Neuronal stem cell (in vitro differentiated cells): ENCODE measurements around the gene ZNF106.

Experiments
- DNase-seq: peaks from one replicate; pipeline ENCODE4 v3.0.0-alpha.2; 2013; ENCODE audit warnings: low spot score
- H2AFZ ChIP-seq: one replicate; pipeline ENCODE4 v1.6.1; 2013; ENCODE audit warnings: mild to moderate bottlenecking, low read length, inconsistent platforms
- H2AK5ac ChIP-seq: 2 replicates; pipeline ENCODE4 v1.6.1; 2013; ENCODE audit warnings: low read depth, mild to moderate bottlenecking, inconsistent platforms, low read length, moderate library complexity, mixed read lengths
- H2BK120ac ChIP-seq: 2 replicates; pipeline ENCODE4 v1.6.1; 2013; ENCODE audit warnings: low read depth, mild to moderate bottlenecking, inconsistent platforms, low read length, moderate library complexity, mixed read lengths
- H2BK12ac ChIP-seq: one replicate; pipeline ENCODE4 v1.6.1; 2013; ENCODE audit warnings: low read length, inconsistent platforms
- H2BK15ac ChIP-seq: 2 replicates; pipeline ENCODE4 v1.6.1; 2013; ENCODE audit warnings: mild to moderate bottlenecking, low read length, inconsistent platforms, mixed read lengths
- H2BK5ac ChIP-seq: one replicate; pipeline ENCODE4 v1.6.1; 2013; ENCODE audit warnings: inconsistent platforms, mild to moderate bottlenecking, low read length, moderate library complexity
- H3K14ac ChIP-seq: one replicate; pipeline ENCODE4 v1.6.1; 2013; ENCODE audit warnings: low read length, inconsistent platforms
- H3K18ac ChIP-seq: 2 replicates; pipeline ENCODE4 v1.6.1; 2013; ENCODE audit warnings: low read length, inconsistent platforms
- H3K23ac ChIP-seq: 2 replicates; pipeline ENCODE4 v1.6.1; 2013; ENCODE audit warnings: low read depth, mild to moderate bottlenecking, mixed read lengths, low read length, inconsistent platforms; ENCODE audit not compliant: poor library complexity
- H3K27ac ChIP-seq: replicated peaks from 3 replicates; pipeline ENCODE4 v1.5.1; 2013; ENCODE audit warnings: low read length, inconsistent platforms
- H3K27me3 ChIP-seq, 3 experiments: 2 replicates each; pipeline ENCODE4 v1.6.1; 2013; ENCODE audit warnings: low read length in 3 of 3, mild to moderate bottlenecking in 2 of 3, inconsistent platforms in 1 of 3, low read depth in 1 of 3, mixed read lengths in 1 of 3, moderate library complexity in 1 of 3; ENCODE audit not compliant: control insufficient read depth in 3 of 3, insufficient read depth in 3 of 3
- H3K36me3 ChIP-seq, 2 donors: replicated peaks in 1 of 2; 2 replicates each; pipeline ENCODE4 v1.6.1; 2013; ENCODE audit warnings: low read length in 2 of 2; ENCODE audit not compliant: control insufficient read depth in 2 of 2, insufficient read depth in 2 of 2
- H3K4ac ChIP-seq: 2 replicates; pipeline ENCODE4 v1.6.1; 2013; ENCODE audit warnings: inconsistent platforms, mild to moderate bottlenecking, low read length, moderate library complexity
- H3K4me1 ChIP-seq, 2 donors: 1 replicate in 1 of 2; 2 replicates in 1 of 2; pipeline ENCODE4 v1.6.1; 2013; ENCODE audit warnings: low read length in 2 of 2, low read depth in 1 of 2; ENCODE audit not compliant: control insufficient read depth in 2 of 2, insufficient read depth in 1 of 2
- H3K4me2 ChIP-seq: one replicate; pipeline ENCODE4 v1.6.1; 2013; ENCODE audit warnings: mild to moderate bottlenecking, low read length, inconsistent platforms; ENCODE audit not compliant: insufficient read depth, poor library complexity, severe bottlenecking
- H3K4me3 ChIP-seq, 2 donors: 2 replicates each; pipeline ENCODE4 v1.5.1; 2013; ENCODE audit warnings: low read length in 2 of 2, mild to moderate bottlenecking in 2 of 2, inconsistent platforms in 1 of 2, moderate library complexity in 1 of 2
- H3K79me1 ChIP-seq: one replicate; pipeline ENCODE4 v1.6.1; 2013; ENCODE audit warnings: low read depth, mild to moderate bottlenecking, inconsistent platforms, low read length, moderate library complexity
- H3K9ac ChIP-seq: one replicate; pipeline ENCODE4 v1.6.1; 2013; ENCODE audit warnings: mild to moderate bottlenecking, low read depth, low read length, inconsistent platforms; ENCODE audit not compliant: poor library complexity
- H3K9me3 ChIP-seq, 2 donors: replicated peaks in 1 of 2; 2 replicates each; pipeline versions ENCODE3 to v1.6.1; 2013; ENCODE audit warnings: low read length in 2 of 2, mild to moderate bottlenecking in 2 of 2, inconsistent platforms in 1 of 2, low read depth in 1 of 2, mixed read lengths in 1 of 2, moderate library complexity in 1 of 2; ENCODE audit not compliant: control insufficient read depth in 2 of 2, insufficient read depth in 1 of 2
- H4K8ac ChIP-seq: one replicate; pipeline ENCODE4 v1.6.1; 2013; ENCODE audit warnings: low read depth, mild to moderate bottlenecking, inconsistent platforms, low read length, moderate library complexity
- H4K91ac ChIP-seq: one replicate; pipeline ENCODE4 v1.6.1; 2013; ENCODE audit warnings: low read length, low read depth, mild to moderate bottlenecking, inconsistent platforms; ENCODE audit not compliant: poor library complexity
- WGBS, 2 donors: extraction: QIAGEN DNeasy Blood & Tissue Kit; methylation state at CpG; one replicate each; pipeline ENCODE4 v1.1.7; 2013; ENCODE audit warnings: missing lambda C conversion rate in 2 of 2, mixed read lengths in 1 of 2; ENCODE audit not compliant: insufficient read length in 2 of 2, insufficient replicate concordance in 1 of 2; ENCODE audit errors: extremely low coverage in 2 of 2; 5-methylcytosine and 5-hydroxymethylcytosine counted together

The ZNF106 gene

GRCh38 chr15:42402455-42403205 lies 88.3 kb downstream of the ZNF106 start:
- Histone ChIP-seq H4K91ac (no peak overlapping the region), H2BK15ac (no peak overlapping the region), H3K9me3 (no peaks in the 10 kb centered on the region), H3K9ac (no peak overlapping the region), H3K79me1 (no peaks in the 10 kb centered on the region), H2AK5ac (no peak overlapping the region), H2BK5ac (no peak overlapping the region), H3K23ac (no peak overlapping the region), H2BK120ac (no peak overlapping the region), H4K8ac (no peak overlapping the region), H3K27me3 (no peaks in the 10 kb centered on the region), H3K4ac (no peak overlapping the region), H3K18ac (no peak overlapping the region), H3K4me1 (peaks cover 0 to 3% of the 10 kb centered on the region in 2 donors), H3K14ac (no peak overlapping the region), H2AFZ (peak overlapping the region; percentile 53), H3K4me3 (peak overlapping the region in 1 of 2 donors; percentile 65), H3K27ac (no peak overlapping the region), H3K36me3 (no peaks in the 10 kb centered on the region), H2BK12ac (no peak overlapping the region), H3K4me2 (no peak overlapping the region)
- no peak for DNase-seq
- no CpG with 5 or more reads among the region's 15 CpGs for WGBS, 2 donors

GRCh38 chr15:42401544-42402454 lies 89.1 kb downstream of the ZNF106 start:
- H3K14ac ChIP-seq, result no peak overlapping the region
- no peaks in the 10 kb centered on the region for H3K79me1 ChIP-seq
- no peak overlapping the region for H4K91ac ChIP-seq
- H3K18ac ChIP-seq, result no peak overlapping the region
- H3K4ac ChIP-seq, result no peak overlapping the region
- no peak for DNase-seq
- WGBS, 2 donors, result no CpG with 5 or more reads among the region's 24 CpGs
- no peaks in the 10 kb centered on the region for H3K9me3 ChIP-seq
- peak overlapping the region in 1 of 2 donors; percentile 65 for H3K4me3 ChIP-seq
- no peak overlapping the region for H2BK120ac ChIP-seq
- peak overlapping the region; percentile 70 for H2AFZ ChIP-seq
- H2BK15ac ChIP-seq, result no peak overlapping the region
- no peak overlapping the region for H3K4me2 ChIP-seq
- H2BK12ac ChIP-seq, result no peak overlapping the region
- peaks cover 0 to 3% of the 10 kb centered on the region in 2 donors for H3K4me1 ChIP-seq
- no peak overlapping the region for H3K23ac ChIP-seq
- no peak overlapping the region for H2BK5ac ChIP-seq
- H3K27ac ChIP-seq, result no peak overlapping the region
- H3K36me3 ChIP-seq, result no peaks in the 10 kb centered on the region
- no peak overlapping the region for H3K9ac ChIP-seq
- no peak overlapping the region for H2AK5ac ChIP-seq
- no peaks in the 10 kb centered on the region for H3K27me3 ChIP-seq
- no peak overlapping the region for H4K8ac ChIP-seq

GRCh38 chr15:42395838-42396237 lies 95.1 kb downstream of the ZNF106 start:
- Histone ChIP-seq H3K18ac (no peak overlapping the region), H2BK5ac (no peak overlapping the region), H3K36me3 (no peaks in the 10 kb centered on the region), H3K4ac (no peak overlapping the region), H3K4me1 (no peaks in the 10 kb centered on the region), H2BK15ac (no peak overlapping the region), H3K9ac (no peak overlapping the region), H3K14ac (no peak overlapping the region), H2AFZ (no peak overlapping the region), H3K4me3 (no peak overlapping the region), H3K4me2 (no peak overlapping the region), H3K27me3 (no peaks in the 10 kb centered on the region), H4K91ac (no peak overlapping the region), H2BK12ac (no peak overlapping the region), H2BK120ac (no peak overlapping the region), H2AK5ac (no peak overlapping the region), H3K79me1 (no peaks in the 10 kb centered on the region), H3K23ac (no peak overlapping the region), H3K27ac (no peak overlapping the region), H4K8ac (no peak overlapping the region), H3K9me3 (no peaks in the 10 kb centered on the region)
- DNase-seq, result no peak
- WGBS, 2 donors, result no CpG with 5 or more reads among the region's 1 CpG

- H2AFZ ChIP-seq, result no peak overlapping the region
- H2BK120ac ChIP-seq, result no peak overlapping the region
- no peak overlapping the region for H4K91ac ChIP-seq
- no peak overlapping the region for H2AK5ac ChIP-seq
- H3K4ac ChIP-seq, result no peak overlapping the region
- H3K4me1 ChIP-seq, result no peaks in the 10 kb centered on the region
- no peak for DNase-seq
- no peak overlapping the region for H3K4me3 ChIP-seq
- H3K27me3 ChIP-seq, result no peaks in the 10 kb centered on the region
- H3K9ac ChIP-seq, result no peak overlapping the region
- H3K14ac ChIP-seq, result no peak overlapping the region
- H2BK5ac ChIP-seq, result no peak overlapping the region
- H3K23ac ChIP-seq, result peak overlapping the region; percentile 82
- no peak overlapping the region for H3K27ac ChIP-seq
- no CpG with 5 or more reads among the region's 13 CpGs for WGBS, 2 donors
- H3K36me3 ChIP-seq, result no peaks in the 10 kb centered on the region
- peak overlapping the region; percentile 90 for H4K8ac ChIP-seq
- no peaks in the 10 kb centered on the region for H3K9me3 ChIP-seq
- H3K4me2 ChIP-seq, result no peak overlapping the region
- H2BK12ac ChIP-seq, result no peak overlapping the region
- H3K18ac ChIP-seq, result peak overlapping the region; percentile 25
- H3K79me1 ChIP-seq, result no peaks in the 10 kb centered on the region
- no peak overlapping the region for H2BK15ac ChIP-seq
Observed at GRCh38 chr15:42394106-42394505, 96.8 kb downstream of the ZNF106 start.
